ENCODE results near the gene DSG4. TPM values are rescaled to one million over a fixed set of nuclear protein-coding genes. Genes with fewer than 3 reads are reported as not detected.

Gene DSG4
- not detected in 2 replicates for total RNA-seq

GRCh38 chr18:31376477-31376876 is at the start of gene DSG4:
DSG4 (plus strand) TSS chr18:31376777; CDS start chr18:31376912, 135 bp downstream.

GRCh38 chr18:31447530-31448191 is 71.1 kb downstream of the DSG4 start, which contains the start of gene DSG3:
DSG3 (plus strand) TSS chr18:31447741; CDS start chr18:31447878, 137 bp downstream.

Other genes starting within 250 kb of the DSG4 start
- gene DSC1, start 213.9 kb upstream of the DSG4 start, total RNA-seq: not detected in 2 replicates
- gene DSG1, start 58.6 kb upstream of the DSG4 start, total RNA-seq: not detected in 2 replicates
- gene DSG3, start 71.0 kb downstream of the DSG4 start, total RNA-seq: under 0.01 TPM in 2 replicates
- gene DSG2, start 121.4 kb downstream of the DSG4 start, total RNA-seq: 0.33 and 0.73 TPM in 2 replicates
- not detected in 2 replicates for gene TTR, start 215.1 kb downstream of the DSG4 start, total RNA-seq